WTC11 (cell line): ENCODE measurements around the gene WDSUB1.

Experiments used
- IRF2 ChIP-seq: sonication (generic); formaldehyde crosslinking; IDR thresholded peaks from 2 replicates; pipeline ENCODE4 v1.8.0; 2022; ENCODE audit warnings: low read depth, missing genetic modification reagents, borderline replicate concordance
- KAT7 ChIP-seq: sonication (generic); formaldehyde crosslinking; IDR thresholded peaks from 2 replicates; pipeline ENCODE4 v1.8.1; 2023; ENCODE audit warnings: missing genetic modification reagents, mild to moderate bottlenecking, borderline replicate concordance
- NFYB ChIP-seq: sonication (generic); formaldehyde crosslinking; conservative IDR thresholded peaks from 2 replicates; pipeline ENCODE4 v1.8.0; 2022; ENCODE audit warnings: low read depth, missing genetic modification reagents
- TF ChIP-seq, protein P1 (sequence below): fragments of 200-600 bp; IDR thresholded peaks from 2 replicates; pipeline ENCODE4 v1.8.0; 2022; ENCODE audit warnings: antibody characterized with exemption
- TF ChIP-seq, protein P2 (sequence below): sonication (generic); formaldehyde crosslinking; IDR thresholded peaks from 2 replicates; pipeline ENCODE4 v1.8.1; 2023; ENCODE audit warnings: mild to moderate bottlenecking, missing genetic modification reagents
- TF ChIP-seq, protein P3 (sequence below): sonication (generic); formaldehyde crosslinking; IDR thresholded peaks from 2 replicates; pipeline ENCODE4 v1.8.0; 2022; ENCODE audit warnings: mild to moderate bottlenecking, missing genetic modification reagents
- TF ChIP-seq, protein P4 (sequence below): fragments of 250-450 bp; sonication (Bioruptor Pico); IDR thresholded peaks from 2 replicates; pipeline ENCODE4 v1.9.0; 2021; ENCODE audit warnings: mild to moderate bottlenecking, borderline replicate concordance

DNA sequence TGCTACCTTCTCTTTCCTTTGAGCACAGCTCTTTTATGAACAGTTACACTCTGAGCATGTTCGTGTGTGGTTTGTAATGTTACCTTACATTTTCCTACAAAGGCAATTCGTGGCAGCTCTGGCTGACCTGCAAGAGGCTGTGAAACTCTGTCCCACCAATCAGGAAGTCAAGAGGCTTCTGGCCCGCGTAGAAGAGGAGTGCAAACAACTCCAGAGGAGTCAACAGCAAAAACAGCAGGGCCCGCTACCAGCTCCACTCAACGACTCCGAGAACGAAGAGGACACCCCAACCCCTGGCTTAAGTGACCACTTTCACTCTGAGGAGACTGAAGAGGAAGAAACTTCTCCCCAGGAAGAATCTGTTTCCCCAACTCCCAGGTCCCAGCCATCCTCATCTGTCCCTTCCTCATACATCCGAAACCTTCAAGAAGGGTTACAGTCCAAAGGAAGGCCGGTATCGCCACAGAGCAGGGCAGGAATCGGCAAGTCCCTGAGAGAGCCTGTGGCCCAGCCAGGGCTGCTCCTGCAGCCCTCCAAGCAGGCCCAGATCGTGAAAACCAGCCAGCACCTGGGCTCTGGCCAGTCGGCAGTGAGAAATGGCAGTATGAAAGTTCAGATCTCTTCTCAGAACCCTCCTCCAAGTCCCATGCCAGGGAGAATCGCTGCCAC, 56.9 kb downstream of the WDSUB1 start:
- TF ChIP-seq, protein P1, sequence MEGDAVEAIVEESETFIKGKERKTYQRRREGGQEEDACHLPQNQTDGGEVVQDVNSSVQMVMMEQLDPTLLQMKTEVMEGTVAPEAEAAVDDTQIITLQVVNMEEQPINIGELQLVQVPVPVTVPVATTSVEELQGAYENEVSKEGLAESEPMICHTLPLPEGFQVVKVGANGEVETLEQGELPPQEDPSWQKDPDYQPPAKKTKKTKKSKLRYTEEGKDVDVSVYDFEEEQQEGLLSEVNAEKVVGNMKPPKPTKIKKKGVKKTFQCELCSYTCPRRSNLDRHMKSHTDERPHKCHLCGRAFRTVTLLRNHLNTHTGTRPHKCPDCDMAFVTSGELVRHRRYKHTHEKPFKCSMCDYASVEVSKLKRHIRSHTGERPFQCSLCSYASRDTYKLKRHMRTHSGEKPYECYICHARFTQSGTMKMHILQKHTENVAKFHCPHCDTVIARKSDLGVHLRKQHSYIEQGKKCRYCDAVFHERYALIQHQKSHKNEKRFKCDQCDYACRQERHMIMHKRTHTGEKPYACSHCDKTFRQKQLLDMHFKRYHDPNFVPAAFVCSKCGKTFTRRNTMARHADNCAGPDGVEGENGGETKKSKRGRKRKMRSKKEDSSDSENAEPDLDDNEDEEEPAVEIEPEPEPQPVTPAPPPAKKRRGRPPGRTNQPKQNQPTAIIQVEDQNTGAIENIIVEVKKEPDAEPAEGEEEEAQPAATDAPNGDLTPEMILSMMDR: no peak
- TF ChIP-seq, protein P2, sequence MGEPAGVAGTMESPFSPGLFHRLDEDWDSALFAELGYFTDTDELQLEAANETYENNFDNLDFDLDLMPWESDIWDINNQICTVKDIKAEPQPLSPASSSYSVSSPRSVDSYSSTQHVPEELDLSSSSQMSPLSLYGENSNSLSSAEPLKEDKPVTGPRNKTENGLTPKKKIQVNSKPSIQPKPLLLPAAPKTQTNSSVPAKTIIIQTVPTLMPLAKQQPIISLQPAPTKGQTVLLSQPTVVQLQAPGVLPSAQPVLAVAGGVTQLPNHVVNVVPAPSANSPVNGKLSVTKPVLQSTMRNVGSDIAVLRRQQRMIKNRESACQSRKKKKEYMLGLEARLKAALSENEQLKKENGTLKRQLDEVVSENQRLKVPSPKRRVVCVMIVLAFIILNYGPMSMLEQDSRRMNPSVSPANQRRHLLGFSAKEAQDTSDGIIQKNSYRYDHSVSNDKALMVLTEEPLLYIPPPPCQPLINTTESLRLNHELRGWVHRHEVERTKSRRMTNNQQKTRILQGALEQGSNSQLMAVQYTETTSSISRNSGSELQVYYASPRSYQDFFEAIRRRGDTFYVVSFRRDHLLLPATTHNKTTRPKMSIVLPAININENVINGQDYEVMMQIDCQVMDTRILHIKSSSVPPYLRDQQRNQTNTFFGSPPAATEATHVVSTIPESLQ: no peak
- TF ChIP-seq, protein P3, sequence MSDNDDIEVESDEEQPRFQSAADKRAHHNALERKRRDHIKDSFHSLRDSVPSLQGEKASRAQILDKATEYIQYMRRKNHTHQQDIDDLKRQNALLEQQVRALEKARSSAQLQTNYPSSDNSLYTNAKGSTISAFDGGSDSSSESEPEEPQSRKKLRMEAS (CRISPR knock-in tag): no peak
- TF ChIP-seq IRF2 (no peak), NFYB (CRISPR knock-in tag) (no peak), KAT7 (CRISPR knock-in tag) (no peak)
- TF ChIP-seq, protein P4, sequence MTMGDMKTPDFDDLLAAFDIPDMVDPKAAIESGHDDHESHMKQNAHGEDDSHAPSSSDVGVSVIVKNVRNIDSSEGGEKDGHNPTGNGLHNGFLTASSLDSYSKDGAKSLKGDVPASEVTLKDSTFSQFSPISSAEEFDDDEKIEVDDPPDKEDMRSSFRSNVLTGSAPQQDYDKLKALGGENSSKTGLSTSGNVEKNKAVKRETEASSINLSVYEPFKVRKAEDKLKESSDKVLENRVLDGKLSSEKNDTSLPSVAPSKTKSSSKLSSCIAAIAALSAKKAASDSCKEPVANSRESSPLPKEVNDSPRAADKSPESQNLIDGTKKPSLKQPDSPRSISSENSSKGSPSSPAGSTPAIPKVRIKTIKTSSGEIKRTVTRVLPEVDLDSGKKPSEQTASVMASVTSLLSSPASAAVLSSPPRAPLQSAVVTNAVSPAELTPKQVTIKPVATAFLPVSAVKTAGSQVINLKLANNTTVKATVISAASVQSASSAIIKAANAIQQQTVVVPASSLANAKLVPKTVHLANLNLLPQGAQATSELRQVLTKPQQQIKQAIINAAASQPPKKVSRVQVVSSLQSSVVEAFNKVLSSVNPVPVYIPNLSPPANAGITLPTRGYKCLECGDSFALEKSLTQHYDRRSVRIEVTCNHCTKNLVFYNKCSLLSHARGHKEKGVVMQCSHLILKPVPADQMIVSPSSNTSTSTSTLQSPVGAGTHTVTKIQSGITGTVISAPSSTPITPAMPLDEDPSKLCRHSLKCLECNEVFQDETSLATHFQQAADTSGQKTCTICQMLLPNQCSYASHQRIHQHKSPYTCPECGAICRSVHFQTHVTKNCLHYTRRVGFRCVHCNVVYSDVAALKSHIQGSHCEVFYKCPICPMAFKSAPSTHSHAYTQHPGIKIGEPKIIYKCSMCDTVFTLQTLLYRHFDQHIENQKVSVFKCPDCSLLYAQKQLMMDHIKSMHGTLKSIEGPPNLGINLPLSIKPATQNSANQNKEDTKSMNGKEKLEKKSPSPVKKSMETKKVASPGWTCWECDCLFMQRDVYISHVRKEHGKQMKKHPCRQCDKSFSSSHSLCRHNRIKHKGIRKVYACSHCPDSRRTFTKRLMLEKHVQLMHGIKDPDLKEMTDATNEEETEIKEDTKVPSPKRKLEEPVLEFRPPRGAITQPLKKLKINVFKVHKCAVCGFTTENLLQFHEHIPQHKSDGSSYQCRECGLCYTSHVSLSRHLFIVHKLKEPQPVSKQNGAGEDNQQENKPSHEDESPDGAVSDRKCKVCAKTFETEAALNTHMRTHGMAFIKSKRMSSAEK (CRISPR knock-in tag): no peak
